Measurements from ENCODE around the gene PAX7.

Gene PAX7

GRCh38 chr1:18657506-18658201, 27.0 kb downstream of the PAX7 start:
- DNase-seq (ENCODE audit: extremely low spot score, insufficient read length, low read depth) (no peak), FAIRE-seq (no peak)

- DNase-seq (ENCODE audit: extremely low spot score, insufficient read length, low read depth), result no peak
- no peak for FAIRE-seq
Measured at GRCh38 chr1:18658831-18659230, 28.2 kb downstream of the PAX7 start.

GRCh38 chr1:18661404-18662285, 31.0 kb downstream of the PAX7 start:
- DNase-seq (ENCODE audit: extremely low spot score, insufficient read length, low read depth), result no peak
- no peak for FAIRE-seq

GRCh38 chr1:18662286-18662639, 31.6 kb downstream of the PAX7 start:
- no peak for DNase-seq (ENCODE audit: extremely low spot score, insufficient read length, low read depth)
- FAIRE-seq, result no peak

GRCh38 chr1:18666317-18666920, 35.8 kb downstream of the PAX7 start:
- no peak for DNase-seq (ENCODE audit: extremely low spot score, insufficient read length, low read depth)
- no peak for FAIRE-seq

DNA sequence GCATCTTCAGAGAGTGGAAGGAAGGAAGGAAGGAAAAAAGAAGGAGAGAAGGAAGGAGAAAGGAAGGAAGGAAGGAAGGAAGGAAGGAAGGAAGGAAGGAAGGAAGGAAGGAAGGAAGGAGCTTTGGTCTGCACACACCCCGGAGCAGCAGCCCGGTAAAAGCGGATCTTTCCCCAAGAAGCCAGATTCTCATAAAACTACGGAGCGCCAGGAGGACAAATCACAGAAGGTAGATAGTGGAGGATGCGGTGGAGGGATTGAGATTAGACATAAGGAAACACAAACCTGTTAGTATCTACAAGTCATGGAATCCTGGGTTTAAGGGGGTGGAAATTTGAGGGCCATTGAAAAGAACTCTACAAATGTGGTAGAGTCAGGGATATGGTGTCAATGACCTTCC, 36.7 kb downstream of the PAX7 start:
- FAIRE-seq, result no peak
- no peak for DNase-seq (ENCODE audit: extremely low spot score, insufficient read length, low read depth)

DNA sequence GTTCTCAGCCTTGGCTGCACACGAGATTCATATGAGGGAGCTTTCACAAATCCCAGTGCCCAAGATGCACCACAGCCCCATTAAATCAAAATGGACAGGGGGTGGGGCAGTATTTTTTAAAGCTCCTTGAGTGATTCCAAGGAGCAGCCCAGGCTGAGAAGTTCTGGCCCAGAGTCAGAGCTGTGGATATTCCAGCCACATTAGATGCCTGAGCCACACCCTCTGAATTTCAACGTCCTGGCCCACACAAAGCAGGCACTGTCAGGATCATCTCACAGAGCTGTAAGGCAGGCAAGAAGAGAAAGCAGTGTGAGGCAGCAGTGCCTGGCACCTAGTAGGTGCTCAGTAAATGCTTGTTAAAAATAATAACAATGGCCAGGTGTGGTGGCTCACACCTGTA, 37.4 kb downstream of the PAX7 start:
- FAIRE-seq, result no peak

GRCh38 chr1:18668750-18669404, 38.2 kb downstream of the PAX7 start:
- no peak for DNase-seq (ENCODE audit: extremely low spot score, insufficient read length, low read depth)
- FAIRE-seq, result no peak

More for the DNA sequence above, 37.4 kb downstream of the PAX7 start:
- DNase-seq (ENCODE audit: extremely low spot score, insufficient read length, low read depth), result no peak

GRCh38 chr1:18670121-18670867, 39.6 kb downstream of the PAX7 start:
- DNase-seq (ENCODE audit: extremely low spot score, insufficient read length, low read depth) (no peak), FAIRE-seq (no peak)

DNA sequence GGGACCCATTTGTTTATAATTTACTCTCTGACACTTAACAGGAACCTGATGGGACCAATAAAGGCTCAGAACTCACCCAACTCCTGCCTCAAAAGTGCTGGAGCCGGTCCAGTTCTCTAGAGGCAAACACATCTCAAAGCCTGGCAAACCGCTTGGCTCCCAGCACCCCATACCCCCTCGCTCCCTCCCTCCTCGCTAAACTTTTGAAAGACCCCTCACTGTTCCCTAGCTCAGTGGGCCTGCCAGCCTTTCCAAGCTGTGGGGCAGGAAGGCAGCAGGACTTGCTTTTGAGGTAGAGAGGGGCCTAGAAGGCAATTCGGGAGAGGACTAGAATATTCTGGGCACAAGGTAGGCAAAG, 40.2 kb downstream of the PAX7 start:
- DNase-seq (ENCODE audit: extremely low spot score, insufficient read length, low read depth), result no peak
- FAIRE-seq, result no peak

DNA sequence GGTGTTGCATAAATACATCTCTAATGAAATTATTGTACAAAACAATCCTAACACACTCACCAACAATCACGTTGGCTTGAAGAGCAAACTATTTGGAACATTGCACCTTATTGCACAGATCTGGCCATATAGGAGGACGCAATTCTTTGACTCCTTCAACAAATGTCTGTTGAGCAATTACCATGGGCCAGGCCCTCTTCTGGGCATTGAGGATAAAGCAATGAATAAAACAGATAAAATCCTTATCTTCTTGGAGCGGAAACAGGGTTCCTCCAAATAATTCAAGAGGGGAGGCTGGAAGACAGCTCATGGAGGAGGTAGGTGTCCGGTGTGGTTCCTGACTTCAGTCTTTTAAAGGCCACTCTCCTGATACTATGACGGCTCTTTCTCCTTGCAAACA, 43.3 kb downstream of the PAX7 start:
- no peak for FAIRE-seq
- DNase-seq (ENCODE audit: extremely low spot score, insufficient read length, low read depth), result no peak

GRCh38 chr1:18676332-18676781, 45.7 kb downstream of the PAX7 start:
- no peak for DNase-seq (ENCODE audit: extremely low spot score, insufficient read length, low read depth)

DNA sequence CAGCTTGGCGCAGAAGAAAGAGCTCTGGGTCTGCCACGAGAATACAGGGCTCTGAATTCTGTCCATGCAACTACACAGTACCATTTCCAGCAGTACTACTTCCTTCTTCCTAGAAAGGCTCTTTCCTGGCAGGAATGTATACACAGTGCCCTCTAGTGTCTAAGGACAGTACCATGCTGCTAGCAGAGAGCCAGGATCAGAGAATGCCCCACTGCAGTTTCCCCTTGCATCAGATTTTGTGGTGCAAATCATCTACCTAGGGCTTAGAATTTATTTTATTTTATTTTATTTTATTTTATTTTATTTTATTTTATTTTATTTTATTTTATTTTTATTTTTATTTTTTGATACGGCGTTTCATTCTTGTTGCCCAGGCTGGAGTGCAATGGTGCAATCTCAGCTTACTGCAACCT, 50.8 kb downstream of the PAX7 start:
- DNase-seq (ENCODE audit: extremely low spot score, insufficient read length, low read depth) (peak; percentile 33), FAIRE-seq (peak; percentile 12)

More at GRCh38 chr1:18676332-18676781, 45.7 kb downstream of the PAX7 start:
- no peak for FAIRE-seq

DNA sequence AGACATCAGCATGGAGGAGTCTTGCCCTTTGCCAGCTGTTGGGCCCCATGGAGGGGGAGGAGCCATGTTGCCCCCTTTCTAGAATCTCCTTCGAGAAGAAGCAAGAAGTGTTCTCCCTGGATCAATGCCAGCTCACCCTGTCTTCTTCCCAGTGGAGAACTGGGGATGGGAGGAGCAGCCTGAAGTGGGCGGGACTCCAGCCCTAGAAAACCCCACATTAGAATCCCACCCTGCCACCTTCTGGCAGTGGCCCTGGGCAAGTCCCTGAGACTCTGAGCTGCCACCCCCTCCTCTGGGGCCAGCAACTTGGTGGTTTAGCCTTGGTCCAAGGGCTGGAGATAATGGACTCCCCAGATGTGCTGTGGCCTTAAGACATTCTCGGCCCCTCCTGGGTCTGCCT, 51.7 kb downstream of the PAX7 start:
- FAIRE-seq (no peak), DNase-seq (ENCODE audit: extremely low spot score, insufficient read length, low read depth) (no peak)

GRCh38 chr1:18684303-18684702, 53.7 kb downstream of the PAX7 start:
- FAIRE-seq (no peak), DNase-seq (ENCODE audit: extremely low spot score, insufficient read length, low read depth) (no peak)

DNA sequence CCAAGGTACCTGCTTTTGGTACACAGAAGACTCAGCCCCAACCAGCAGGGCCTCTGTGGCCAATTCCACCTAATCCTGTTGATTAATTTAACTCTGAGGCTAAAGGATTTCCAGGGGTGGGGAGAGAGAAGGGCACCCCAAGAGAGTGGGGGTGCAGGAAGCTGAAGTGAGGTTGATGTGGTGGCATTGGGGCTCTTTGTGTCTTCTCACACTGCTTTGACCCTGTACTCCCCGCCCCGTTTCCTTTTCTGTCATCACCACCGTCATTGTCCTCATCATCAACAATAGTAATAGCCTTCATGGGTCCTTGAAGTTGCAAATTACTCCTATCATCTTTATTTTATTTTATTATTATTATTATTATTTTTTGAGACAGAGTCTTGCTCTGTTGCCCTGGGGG, 55.9 kb downstream of the PAX7 start:
- FAIRE-seq (no peak), DNase-seq (ENCODE audit: extremely low spot score, insufficient read length, low read depth) (no peak)

DNA sequence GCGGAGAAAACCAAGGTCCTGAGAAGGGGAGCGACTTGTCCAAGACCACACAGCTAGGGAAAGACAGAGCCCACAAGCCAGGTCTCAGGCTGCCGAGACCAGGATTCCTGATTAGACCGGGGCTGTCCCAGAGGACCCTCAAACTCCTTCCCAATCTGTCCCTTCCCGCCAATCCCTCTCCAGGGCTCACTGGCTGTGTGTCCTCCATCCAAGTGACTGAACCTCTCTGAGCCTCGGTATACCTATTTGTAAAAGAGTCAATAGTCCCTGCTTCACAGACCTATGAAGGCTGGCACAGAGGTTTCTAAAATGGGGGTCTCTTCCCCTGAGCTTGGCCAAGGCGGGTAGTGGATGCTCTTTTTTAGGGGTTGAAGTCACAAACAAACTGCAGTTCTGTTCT, 56.6 kb downstream of the PAX7 start:
- DNase-seq (ENCODE audit: extremely low spot score, insufficient read length, low read depth) (no peak), FAIRE-seq (no peak)

GRCh38 chr1:18691648-18692047, 61.0 kb downstream of the PAX7 start:
- FAIRE-seq (no peak), DNase-seq (ENCODE audit: extremely low spot score, insufficient read length, low read depth) (no peak)

- FAIRE-seq, result no peak
Measured at GRCh38 chr1:18693256-18694098, 62.8 kb downstream of the PAX7 start.

More at GRCh38 chr1:18693256-18694098, 62.8 kb downstream of the PAX7 start:
- no peak for DNase-seq (ENCODE audit: extremely low spot score, insufficient read length, low read depth)
